Tibial nerve (tissue), 4 donors: ENCODE results near the gene SEC14L5.

Source experiments
- EP300 ChIP-seq, 2 donors: sonication (generic); formaldehyde crosslinking; IDR thresholded peaks; one replicate each; pipeline ENCODE4 v1.6.1; 2017; ENCODE audit warnings: antibody characterized with exemption in 2 of 2, mild to moderate bottlenecking in 1 of 2
- POLR2A ChIP-seq, 2 donors: fragments of 450-650 bp; IDR thresholded peaks; one replicate each; pipeline ENCODE4 v1.6.1; 2017; ENCODE audit warnings: antibody characterized with exemption in 2 of 2, mild to moderate bottlenecking in 2 of 2, moderate library complexity in 2 of 2
- TF ChIP-seq, protein P1 (sequence below), 5 experiments: fragments of 200-600 bp in 3 of 5; fragments of 450-650 bp in 2 of 5; sonication (generic) in 3 of 5; IDR thresholded peaks; one replicate each; pipeline ENCODE4 v1.5.1; 2016 to 2019; ENCODE audit warnings: antibody characterized with exemption in 5 of 5, mild to moderate bottlenecking in 3 of 5, moderate library complexity in 2 of 5

GRCh38 chr16:5001571-5001970 lies 43.4 kb downstream of the SEC14L5 start:
- no peak for TF ChIP-seq POLR2A (IDR thresholded peaks at IDR 0.05)
- TF ChIP-seq, protein P1, sequence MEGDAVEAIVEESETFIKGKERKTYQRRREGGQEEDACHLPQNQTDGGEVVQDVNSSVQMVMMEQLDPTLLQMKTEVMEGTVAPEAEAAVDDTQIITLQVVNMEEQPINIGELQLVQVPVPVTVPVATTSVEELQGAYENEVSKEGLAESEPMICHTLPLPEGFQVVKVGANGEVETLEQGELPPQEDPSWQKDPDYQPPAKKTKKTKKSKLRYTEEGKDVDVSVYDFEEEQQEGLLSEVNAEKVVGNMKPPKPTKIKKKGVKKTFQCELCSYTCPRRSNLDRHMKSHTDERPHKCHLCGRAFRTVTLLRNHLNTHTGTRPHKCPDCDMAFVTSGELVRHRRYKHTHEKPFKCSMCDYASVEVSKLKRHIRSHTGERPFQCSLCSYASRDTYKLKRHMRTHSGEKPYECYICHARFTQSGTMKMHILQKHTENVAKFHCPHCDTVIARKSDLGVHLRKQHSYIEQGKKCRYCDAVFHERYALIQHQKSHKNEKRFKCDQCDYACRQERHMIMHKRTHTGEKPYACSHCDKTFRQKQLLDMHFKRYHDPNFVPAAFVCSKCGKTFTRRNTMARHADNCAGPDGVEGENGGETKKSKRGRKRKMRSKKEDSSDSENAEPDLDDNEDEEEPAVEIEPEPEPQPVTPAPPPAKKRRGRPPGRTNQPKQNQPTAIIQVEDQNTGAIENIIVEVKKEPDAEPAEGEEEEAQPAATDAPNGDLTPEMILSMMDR (IDR thresholded peaks at IDR 0.05) = no peak
- TF ChIP-seq EP300 (IDR thresholded peaks at IDR 0.05) = peak in 1 of 2 donors; percentile 41
